HEK293 (cell line): Measurements from ENCODE around the gene CHL1.

Source experiments
- ZBTB7A ChIP-seq: fragments of 450-650 bp; formaldehyde crosslinking; IDR thresholded peaks from 2 replicates; pipeline ENCODE4 v1.5.1; 2016; ENCODE audit warnings: low read depth, missing biosample characterization, missing genetic modification characterization
- ZBTB8A ChIP-seq: fragments of 450-650 bp; formaldehyde crosslinking; IDR thresholded peaks from 2 replicates; pipeline ENCODE4 v1.5.1; 2016; ENCODE audit warnings: missing biosample characterization, missing genetic modification characterization
- ZNF121 ChIP-seq: fragments of 450-650 bp; formaldehyde crosslinking; IDR thresholded peaks from 2 replicates; pipeline ENCODE4 v1.5.1; 2016; ENCODE audit warnings: missing biosample characterization, missing genetic modification characterization
- ZNF248 ChIP-seq: fragments of 450-650 bp; formaldehyde crosslinking; IDR thresholded peaks from 2 replicates; pipeline ENCODE4 v1.5.1; 2017; ENCODE audit warnings: missing biosample characterization, missing genetic modification characterization
- ZNF785 ChIP-seq: fragments of 450-650 bp; formaldehyde crosslinking; IDR thresholded peaks from 2 replicates; pipeline ENCODE4 v1.5.1; 2016; ENCODE audit warnings: missing biosample characterization, missing genetic modification characterization
- TF ChIP-seq, protein P1 (sequence below): fragments of 450-650 bp; formaldehyde crosslinking; IDR thresholded peaks from 2 replicates; pipeline ENCODE4 v1.5.1; 2016; ENCODE audit warnings: missing biosample characterization, missing genetic modification characterization
- TF ChIP-seq, protein P2 (sequence below): fragments of 450-650 bp; formaldehyde crosslinking; IDR thresholded peaks from 2 replicates; pipeline ENCODE4 v1.5.1; 2016; ENCODE audit warnings: missing biosample characterization, missing genetic modification characterization

DNA sequence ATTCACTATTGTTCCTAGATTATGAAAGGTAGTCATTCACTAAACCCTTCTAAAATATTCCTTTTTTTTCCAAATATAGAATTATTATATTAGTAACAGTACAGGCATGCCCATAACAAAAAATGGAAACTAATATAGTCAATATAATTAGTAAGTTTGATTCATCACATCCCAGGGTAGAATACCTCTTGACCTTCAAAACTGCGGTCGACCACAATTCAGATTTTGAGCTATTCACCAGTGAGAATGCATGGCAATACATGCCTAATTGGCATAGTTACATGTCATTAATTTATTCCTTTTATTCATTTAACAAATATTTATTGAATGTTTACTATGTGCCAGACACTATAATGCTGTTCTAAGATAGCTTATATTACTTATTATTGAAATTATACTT, 98.0 kb downstream of the CHL1 start:
- TF ChIP-seq, protein P1, sequence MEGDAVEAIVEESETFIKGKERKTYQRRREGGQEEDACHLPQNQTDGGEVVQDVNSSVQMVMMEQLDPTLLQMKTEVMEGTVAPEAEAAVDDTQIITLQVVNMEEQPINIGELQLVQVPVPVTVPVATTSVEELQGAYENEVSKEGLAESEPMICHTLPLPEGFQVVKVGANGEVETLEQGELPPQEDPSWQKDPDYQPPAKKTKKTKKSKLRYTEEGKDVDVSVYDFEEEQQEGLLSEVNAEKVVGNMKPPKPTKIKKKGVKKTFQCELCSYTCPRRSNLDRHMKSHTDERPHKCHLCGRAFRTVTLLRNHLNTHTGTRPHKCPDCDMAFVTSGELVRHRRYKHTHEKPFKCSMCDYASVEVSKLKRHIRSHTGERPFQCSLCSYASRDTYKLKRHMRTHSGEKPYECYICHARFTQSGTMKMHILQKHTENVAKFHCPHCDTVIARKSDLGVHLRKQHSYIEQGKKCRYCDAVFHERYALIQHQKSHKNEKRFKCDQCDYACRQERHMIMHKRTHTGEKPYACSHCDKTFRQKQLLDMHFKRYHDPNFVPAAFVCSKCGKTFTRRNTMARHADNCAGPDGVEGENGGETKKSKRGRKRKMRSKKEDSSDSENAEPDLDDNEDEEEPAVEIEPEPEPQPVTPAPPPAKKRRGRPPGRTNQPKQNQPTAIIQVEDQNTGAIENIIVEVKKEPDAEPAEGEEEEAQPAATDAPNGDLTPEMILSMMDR (tag by site-specific recombination): no peak
- TF ChIP-seq ZNF785: no peak
- TF ChIP-seq ZBTB8A (tag by site-specific recombination): no peak
- TF ChIP-seq, protein P2, sequence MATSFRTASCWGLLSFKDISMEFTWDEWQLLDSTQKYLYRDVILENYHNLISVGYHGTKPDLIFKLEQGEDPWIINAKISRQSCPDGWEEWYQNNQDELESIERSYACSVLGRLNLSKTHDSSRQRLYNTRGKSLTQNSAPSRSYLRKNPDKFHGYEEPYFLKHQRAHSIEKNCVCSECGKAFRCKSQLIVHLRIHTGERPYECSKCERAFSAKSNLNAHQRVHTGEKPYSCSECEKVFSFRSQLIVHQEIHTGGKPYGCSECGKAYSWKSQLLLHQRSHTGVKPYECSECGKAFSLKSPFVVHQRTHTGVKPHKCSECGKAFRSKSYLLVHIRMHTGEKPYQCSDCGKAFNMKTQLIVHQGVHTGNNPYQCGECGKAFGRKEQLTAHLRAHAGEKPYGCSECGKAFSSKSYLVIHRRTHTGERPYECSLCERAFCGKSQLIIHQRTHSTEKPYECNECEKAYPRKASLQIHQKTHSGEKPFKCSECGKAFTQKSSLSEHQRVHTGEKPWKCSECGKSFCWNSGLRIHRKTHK (tag by site-specific recombination): no peak
- TF ChIP-seq ZBTB7A: no peak
- TF ChIP-seq ZNF121: no peak
- TF ChIP-seq ZNF248: no peak
